CD4-positive, alpha-beta T cell (primary cell): Measurements from ENCODE around the gene MPPED1. TPM values are rescaled to one million over a fixed set of nuclear protein-coding genes. Genes with fewer than 3 reads are reported as not detected.

Experiments
- ATAC-seq: fragments of 200-7000 bp; cut with Tn5 transposase; one replicate; pipeline ENCODE4 v1.10.0; 2022; ENCODE audit warnings: mild to moderate bottlenecking; ENCODE audit not compliant: poor library complexity
- CTCF ChIA-PET: fragments of 350-600 bp; sonication (Branson Sonifier 250); formaldehyde crosslinking; loops from one replicate; lab custom pipeline; 2021; ENCODE audit warnings: antibody characterized with exemption, inconsistent platforms; lab: Charles Lee
- POLR2A ChIA-PET: fragments of 350-600 bp; sonication (Branson Sonifier 250); formaldehyde crosslinking; loops from one replicate; lab custom pipeline; 2021; ENCODE audit warnings: antibody characterized with exemption, inconsistent platforms; lab: Charles Lee
- DNase-seq, 14 experiments: peaks; one replicate each; pipeline ENCODE4 v3.0.0-alpha.2; 2013 to 2020; ENCODE audit warnings: mixed read lengths in 2 of 14
- H3K27ac ChIP-seq, 2 donors: one replicate each; pipeline versions ENCODE4 v1.5.1 to v1.7.0; 2013; ENCODE audit warnings: low read length in 2 of 2, low read depth in 1 of 2, mild to moderate bottlenecking in 1 of 2
- H3K27me3 ChIP-seq, 2 experiments: 1 replicate in 1 of 2; 2 replicates in 1 of 2; pipeline versions ENCODE4 v1.6.1 to v1.7.0; 2013; ENCODE audit warnings: low read length in 2 of 2, control low read depth in 1 of 2, mild to moderate bottlenecking in 1 of 2, moderate library complexity in 1 of 2; ENCODE audit not compliant: insufficient read depth in 2 of 2, control insufficient read depth in 1 of 2
- H3K36me3 ChIP-seq: one replicate; pipeline ENCODE4 v1.6.1; 2013; ENCODE audit warnings: low read length, control low read depth; ENCODE audit not compliant: insufficient read depth
- H3K4me1 ChIP-seq: one replicate; pipeline ENCODE4 v1.6.1; 2013; ENCODE audit warnings: low read length, control low read depth; ENCODE audit not compliant: insufficient read depth
- H3K4me3 ChIP-seq: one replicate; pipeline ENCODE4 v1.5.1; 2013; ENCODE audit warnings: mild to moderate bottlenecking, low read length, moderate library complexity
- H3K9me3 ChIP-seq, 2 experiments: 1 replicate in 1 of 2; 2 replicates in 1 of 2; pipeline versions ENCODE4 v1.6.1 to v1.7.0; 2013; ENCODE audit warnings: low read length in 2 of 2, mild to moderate bottlenecking in 2 of 2, control low read depth in 1 of 2, moderate library complexity in 1 of 2; ENCODE audit not compliant: control insufficient read depth in 1 of 2, insufficient read depth in 1 of 2
- H3K27ac Mint-ChIP-seq: one replicate; pipeline ENCODE4 v1.8.0; 2020; ENCODE audit warnings: mixed read lengths
- H3K27me3 Mint-ChIP-seq: one replicate; pipeline ENCODE4 v1.8.0; 2021; ENCODE audit warnings: mixed read lengths
- H3K36me3 Mint-ChIP-seq: one replicate; pipeline ENCODE4 v1.8.0; 2021; ENCODE audit warnings: low read depth, mixed read lengths
- H3K4me1 Mint-ChIP-seq: one replicate; pipeline ENCODE4 v1.8.0; 2021; ENCODE audit warnings: low read depth, mixed read lengths
- H3K4me3 Mint-ChIP-seq: one replicate; pipeline ENCODE4 v1.8.0; 2020; ENCODE audit warnings: mild to moderate bottlenecking, mixed read lengths
- H3K9me3 Mint-ChIP-seq: one replicate; pipeline ENCODE4 v1.8.0; 2020; ENCODE audit warnings: mixed read lengths
- intact Hi-C, 2 experiments: fragments of 100-400 bp; cut with DNase I in 1 of 2; cut with micrococcal nuclease in 1 of 2; formaldehyde crosslinking; loops; one replicate each; pipeline versions ENCODE4 v1.15.1 to v1.9.0; 2023 to 2025; cut with DNase I, micrococcal nuclease
- total RNA-seq, 174 experiments: library from RNA in 2 of 174; stranded (reverse) in 2 of 174; gene quantifications; one replicate each; pipeline ENCODE4 v1.2.3 and lab custom pipeline; 2021 to 2026
- TF ChIP-seq, protein P1 (sequence below): fragments of 200-600 bp; IDR thresholded peaks from one replicate; pipeline ENCODE4 v1.8.0; 2022; ENCODE audit warnings: antibody characterized with exemption, mild to moderate bottlenecking

MPPED1 gene
- total RNA-seq, 2 experiments from 2014 or later: not detected

DNA sequence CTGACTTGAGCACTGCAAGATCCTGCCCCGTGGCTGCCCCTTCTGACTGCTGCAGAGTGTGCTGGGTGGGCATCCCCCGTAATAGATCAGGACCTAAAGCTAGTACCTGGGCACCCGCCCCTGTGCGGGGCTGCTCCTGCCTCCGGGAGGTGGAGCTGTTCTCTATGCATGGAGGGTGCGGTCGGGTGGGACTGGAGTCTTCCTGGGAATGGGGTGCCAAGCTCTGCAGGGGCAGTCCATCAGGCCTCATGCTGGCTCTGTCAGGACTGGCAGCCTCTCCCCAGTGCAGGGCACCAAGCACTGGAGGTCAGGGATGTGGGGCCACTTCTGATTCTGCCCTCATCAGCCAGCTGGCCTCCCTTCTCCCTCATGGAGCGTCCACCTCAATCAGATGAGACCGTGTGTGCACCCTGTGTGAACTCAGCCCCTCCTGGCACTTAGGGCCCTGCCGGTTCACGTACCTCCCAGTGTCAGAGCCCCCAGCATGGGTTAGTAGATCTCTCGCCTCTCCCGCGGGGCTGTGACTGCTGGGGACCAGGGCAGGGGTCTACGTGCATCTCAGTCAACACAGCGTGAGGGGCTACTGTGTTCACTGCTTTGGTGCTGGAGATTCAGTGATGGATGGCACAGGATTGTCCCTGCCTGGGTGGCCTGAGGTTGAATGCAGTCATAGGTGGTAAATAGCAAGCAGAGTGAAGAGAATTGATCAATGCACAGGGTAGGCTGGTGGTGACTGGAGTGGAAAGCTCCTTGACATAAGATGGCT is 30.8 kb downstream of the MPPED1 start:
- no peaks in the 10 kb centered on the region for H3K4me1 Mint-ChIP-seq
- ChIA-PET CTCF (no interaction called here), POLR2A (no interaction called here)
- ATAC-seq (no peak), DNase-seq (no peak)
- TF ChIP-seq, protein P1, sequence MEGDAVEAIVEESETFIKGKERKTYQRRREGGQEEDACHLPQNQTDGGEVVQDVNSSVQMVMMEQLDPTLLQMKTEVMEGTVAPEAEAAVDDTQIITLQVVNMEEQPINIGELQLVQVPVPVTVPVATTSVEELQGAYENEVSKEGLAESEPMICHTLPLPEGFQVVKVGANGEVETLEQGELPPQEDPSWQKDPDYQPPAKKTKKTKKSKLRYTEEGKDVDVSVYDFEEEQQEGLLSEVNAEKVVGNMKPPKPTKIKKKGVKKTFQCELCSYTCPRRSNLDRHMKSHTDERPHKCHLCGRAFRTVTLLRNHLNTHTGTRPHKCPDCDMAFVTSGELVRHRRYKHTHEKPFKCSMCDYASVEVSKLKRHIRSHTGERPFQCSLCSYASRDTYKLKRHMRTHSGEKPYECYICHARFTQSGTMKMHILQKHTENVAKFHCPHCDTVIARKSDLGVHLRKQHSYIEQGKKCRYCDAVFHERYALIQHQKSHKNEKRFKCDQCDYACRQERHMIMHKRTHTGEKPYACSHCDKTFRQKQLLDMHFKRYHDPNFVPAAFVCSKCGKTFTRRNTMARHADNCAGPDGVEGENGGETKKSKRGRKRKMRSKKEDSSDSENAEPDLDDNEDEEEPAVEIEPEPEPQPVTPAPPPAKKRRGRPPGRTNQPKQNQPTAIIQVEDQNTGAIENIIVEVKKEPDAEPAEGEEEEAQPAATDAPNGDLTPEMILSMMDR: no peak
- H3K27ac Mint-ChIP-seq: no peak overlapping the region
- Histone ChIP-seq H3K27me3 (no peaks in the 10 kb centered on the region), H3K27ac (no peak overlapping the region), H3K4me3 (no peak overlapping the region), H3K4me1 (no peaks in the 10 kb centered on the region), H3K36me3 (no peaks in the 10 kb centered on the region), H3K9me3 (no peaks in the 10 kb centered on the region)
- intact Hi-C loops: no loop called here
- no peaks in the 10 kb centered on the region for H3K27me3 Mint-ChIP-seq
- no peaks in the 10 kb centered on the region for H3K9me3 Mint-ChIP-seq
- no peaks in the 10 kb centered on the region for H3K36me3 Mint-ChIP-seq
- no peak overlapping the region for H3K4me3 Mint-ChIP-seq

DNA sequence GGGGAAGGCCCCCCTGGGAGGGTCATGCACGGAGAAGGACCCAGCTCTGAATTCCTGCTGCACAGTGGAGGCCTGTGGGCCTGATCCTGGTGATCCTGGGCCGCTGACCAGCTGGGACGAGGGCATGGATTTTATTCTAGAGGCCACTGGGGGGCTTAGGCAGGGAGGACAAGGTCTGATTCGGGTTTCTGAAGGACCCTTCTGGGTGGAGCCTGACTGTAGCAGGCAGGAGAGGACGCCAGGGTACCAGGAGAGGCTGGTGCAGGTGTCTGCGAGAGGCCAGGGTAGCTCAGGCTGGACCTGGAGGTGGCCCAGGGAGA is 31.3 kb downstream of the MPPED1 start:
- Histone ChIP-seq H3K27me3 (no peaks in the 10 kb centered on the region), H3K4me3 (no peak overlapping the region), H3K27ac (no peak overlapping the region), H3K9me3 (no peaks in the 10 kb centered on the region), H3K36me3 (no peaks in the 10 kb centered on the region), H3K4me1 (no peaks in the 10 kb centered on the region)
- intact Hi-C loops: no loop called here
- TF ChIP-seq, protein P1: no peak
- Mint-ChIP-seq H3K9me3 (no peaks in the 10 kb centered on the region), H3K4me3 (no peak overlapping the region), H3K36me3 (no peaks in the 10 kb centered on the region), H3K27me3 (no peaks in the 10 kb centered on the region), H3K4me1 (no peaks in the 10 kb centered on the region), H3K27ac (no peak overlapping the region)
- ChIA-PET CTCF (no interaction called here), POLR2A (no interaction called here)
- DNase-seq (no peak), ATAC-seq (no peak)

DNA sequence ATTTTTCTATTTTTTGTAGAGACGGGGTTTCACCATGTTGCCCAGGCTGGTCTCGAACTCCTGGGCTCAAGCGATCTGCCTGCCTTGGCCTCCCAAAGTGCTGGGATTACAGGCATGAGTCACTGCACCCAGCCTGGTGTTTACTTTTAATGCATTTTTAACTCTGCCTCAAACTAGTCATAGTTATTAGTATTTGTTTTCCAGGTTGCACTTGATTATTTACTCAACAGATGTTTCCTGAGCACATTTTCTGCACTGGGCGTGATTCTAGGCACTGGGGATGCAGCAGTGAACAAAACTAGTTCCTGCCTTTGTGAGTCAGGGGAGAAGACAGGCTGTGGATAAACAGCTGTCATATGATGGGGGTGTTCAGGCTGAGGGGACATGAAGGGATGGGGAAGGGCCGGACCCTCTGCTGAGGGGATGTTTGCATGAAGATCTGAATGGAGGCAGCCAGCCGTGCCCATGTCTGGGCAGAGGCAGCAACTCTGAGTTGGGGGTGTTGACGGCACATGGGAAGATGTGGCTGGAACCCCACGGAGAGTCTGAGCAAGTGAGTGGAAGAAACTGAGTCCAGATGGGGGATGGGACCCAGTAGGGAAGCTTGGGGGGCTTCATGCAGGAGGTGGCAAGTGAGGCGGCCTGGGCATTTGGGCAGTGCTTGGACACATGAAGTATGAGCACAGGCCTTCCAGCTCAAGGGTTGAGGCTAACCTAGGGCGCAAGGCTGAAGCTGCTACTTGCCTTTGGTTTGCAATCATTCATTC is 34.4 kb downstream of the MPPED1 start:
- peaks cover under 1% of the 10 kb centered on the region for H3K27me3 Mint-ChIP-seq
- intact Hi-C loops: no loop called here
- ATAC-seq (no peak), DNase-seq (peak in 1 of 14 experiments; percentile 7)
- TF ChIP-seq, protein P1: no peak
- Histone ChIP-seq H3K36me3 (no peaks in the 10 kb centered on the region), H3K9me3 (peaks cover 0 to 9% of the 10 kb centered on the region in 2 experiments), H3K4me1 (no peaks in the 10 kb centered on the region), H3K27me3 (no peaks in the 10 kb centered on the region), H3K4me3 (no peak overlapping the region), H3K27ac (no peak overlapping the region)
- ChIA-PET CTCF (no interaction called here), POLR2A (no interaction called here)
- no peak overlapping the region for H3K4me3 Mint-ChIP-seq
- no peaks in the 10 kb centered on the region for H3K9me3 Mint-ChIP-seq
- H3K36me3 Mint-ChIP-seq: no peaks in the 10 kb centered on the region
- no peaks in the 10 kb centered on the region for H3K4me1 Mint-ChIP-seq
- H3K27ac Mint-ChIP-seq: no peak overlapping the region
